Measurements from ENCODE around the gene DDX20. TPM values are rescaled to one million over a fixed set of nuclear protein-coding genes. Genes with fewer than 3 reads are reported as not detected.
A peak's percentile ranks its signal among the peaks of the same experiment; 100 is the strongest.

The DDX20 gene
- total and polyA plus RNA-seq, 4 experiments from 2014 or later: 10.1 to 26.0 (median 18.0) TPM

- CTCF ChIA-PET (ENCODE audit: partially characterized antibody): interaction anchor here (0.9 to 5.6 kb wide), 20 partner anchors 9 to 492 kb away, joined by 3 to 79 read pairs (median 4); partner anchors contain the start of genes ADORA3, DDX20, INKA2 and TMIGD3
- DNase-seq: peak; percentile 54 to 64 (median 59)
- intact Hi-C loops (cut with micrococcal nuclease): loop anchor here (1.0 kb wide), 6 partner anchors 54 to 739 kb away; no protein-coding TSS in a partner anchor
- Mint-ChIP-seq H3K27ac (peak overlapping the region in 5 of 7 donors; percentile 7 to 55 (median 38)), H3K36me3 (peaks cover 5 to 38% of the 10 kb centered on the region in 2 donors), H3K4me1 (peaks cover 0 to 3% (median under 1%) of the 10 kb centered on the region in 4 donors), H3K4me3 (no peak overlapping the region), H3K27me3 (no peaks in the 10 kb centered on the region), H3K9me3 (no peaks in the 10 kb centered on the region)
- POLR2A ChIA-PET (ENCODE audit: partially characterized antibody): interaction anchor here (1.6 to 1.7 kb wide), 4 partner anchors 9 to 288 kb away, joined by 4 to 12 read pairs (median 7); partner anchors contain the start of gene DDX20
- no peaks in the 10 kb centered on the region for H3K9me3 ChIP-seq (ENCODE audit: control insufficient read depth in 1 of 2, low read length in 2 of 2)
- no peaks in the 10 kb centered on the region for H3K27me3 ChIP-seq (ENCODE audit: insufficient read depth, low read length)
- H3K4me3 ChIP-seq (ENCODE audit: low read length in 2 of 2): no peak overlapping the region
- H3K36me3 ChIP-seq (ENCODE audit: insufficient read depth, low read length): peaks cover 20% of the 10 kb centered on the region
- no peaks in the 10 kb centered on the region for H3K4me1 ChIP-seq (ENCODE audit: insufficient read depth, low read length)
- H3K27ac ChIP-seq (ENCODE audit: low read depth, low read length): no peak overlapping the region
Observed at GRCh38 chr1:111769517-111770146, 13.9 kb downstream of the DDX20 start.

GRCh38 chr1:111770916-111771315 lies 15.2 kb downstream of the DDX20 start:
- H3K27ac Mint-ChIP-seq: peak overlapping the region in 1 of 7 donors; percentile 47

GRCh38 chr1:111775966-111776365 lies 20.3 kb downstream of the DDX20 start:
- Mint-ChIP-seq H3K4me1 (no peaks in the 10 kb centered on the region), H3K36me3 (peaks cover 0 to 5% of the 10 kb centered on the region in 2 donors), H3K4me3 (no peak overlapping the region), H3K27me3 (no peaks in the 10 kb centered on the region), H3K9me3 (no peaks in the 10 kb centered on the region), H3K27ac (peak overlapping the region in 1 of 7 donors; percentile 52)
- H3K9me3 ChIP-seq (ENCODE audit: control insufficient read depth in 1 of 2, low read length in 2 of 2): no peaks in the 10 kb centered on the region
- POLR2A ChIA-PET (ENCODE audit: partially characterized antibody): no interaction called here
- CTCF ChIA-PET (ENCODE audit: partially characterized antibody): no interaction called here
- intact Hi-C loops (cut with micrococcal nuclease): no loop called here
- no peaks in the 10 kb centered on the region for H3K27me3 ChIP-seq (ENCODE audit: insufficient read depth, low read length)
- no peak for DNase-seq
- H3K4me3 ChIP-seq (ENCODE audit: low read length in 2 of 2): no peak overlapping the region
- no peak overlapping the region for H3K27ac ChIP-seq (ENCODE audit: low read depth, low read length)
- H3K4me1 ChIP-seq (ENCODE audit: insufficient read depth, low read length): no peaks in the 10 kb centered on the region
- no peaks in the 10 kb centered on the region for H3K36me3 ChIP-seq (ENCODE audit: insufficient read depth, low read length)

More at GRCh38 chr1:111770916-111771315, 15.2 kb downstream of the DDX20 start:
- Histone ChIP-seq H3K9me3 (ENCODE audit: control insufficient read depth in 1 of 2, low read length in 2 of 2) (no peaks in the 10 kb centered on the region), H3K36me3 (ENCODE audit: insufficient read depth, low read length) (peaks cover 9% of the 10 kb centered on the region), H3K27ac (ENCODE audit: low read depth, low read length) (no peak overlapping the region), H3K27me3 (ENCODE audit: insufficient read depth, low read length) (no peaks in the 10 kb centered on the region), H3K4me3 (ENCODE audit: low read length in 2 of 2) (no peak overlapping the region), H3K4me1 (ENCODE audit: insufficient read depth, low read length) (no peaks in the 10 kb centered on the region)
- Mint-ChIP-seq H3K36me3 (peaks cover 2 to 25% of the 10 kb centered on the region in 2 donors), H3K27me3 (no peaks in the 10 kb centered on the region), H3K4me3 (no peak overlapping the region), H3K4me1 (peaks cover 0 to 3% (median under 1%) of the 10 kb centered on the region in 4 donors), H3K9me3 (no peaks in the 10 kb centered on the region)
- DNase-seq: no peak
- POLR2A ChIA-PET (ENCODE audit: partially characterized antibody): interaction anchor here (1.4 kb wide), 1 partner anchor 263 kb away, joined by 3 read pairs; no protein-coding TSS in a partner anchor
- intact Hi-C loops (cut with micrococcal nuclease): no loop called here
- CTCF ChIA-PET (ENCODE audit: partially characterized antibody): interaction anchor here (0.7 to 1.3 kb wide), 6 partner anchors 8 to 289 kb away, joined by 3 to 8 read pairs (median 4); no protein-coding TSS in a partner anchor

- no peaks in the 10 kb centered on the region for H3K4me1 Mint-ChIP-seq
- DNase-seq: no peak
- H3K27ac Mint-ChIP-seq: peak overlapping the region in 1 of 7 donors; percentile 52
- H3K4me3 Mint-ChIP-seq: no peak overlapping the region
- Histone ChIP-seq H3K4me1 (ENCODE audit: insufficient read depth, low read length) (no peaks in the 10 kb centered on the region), H3K9me3 (ENCODE audit: control insufficient read depth in 1 of 2, low read length in 2 of 2) (no peaks in the 10 kb centered on the region), H3K4me3 (ENCODE audit: low read length in 2 of 2) (no peak overlapping the region), H3K27ac (ENCODE audit: low read depth, low read length) (no peak overlapping the region), H3K27me3 (ENCODE audit: insufficient read depth, low read length) (no peaks in the 10 kb centered on the region), H3K36me3 (ENCODE audit: insufficient read depth, low read length) (no peaks in the 10 kb centered on the region)
- CTCF ChIA-PET (ENCODE audit: partially characterized antibody): no interaction called here
- H3K36me3 Mint-ChIP-seq: peaks cover 0 to 5% of the 10 kb centered on the region in 2 donors
- H3K27me3 Mint-ChIP-seq: no peaks in the 10 kb centered on the region
- H3K9me3 Mint-ChIP-seq: no peaks in the 10 kb centered on the region
- POLR2A ChIA-PET (ENCODE audit: partially characterized antibody): no interaction called here
- intact Hi-C loops (cut with micrococcal nuclease): no loop called here
Observed at GRCh38 chr1:111776391-111776790, 20.7 kb downstream of the DDX20 start.

- CTCF ChIA-PET (ENCODE audit: partially characterized antibody): no interaction called here
Observed at GRCh38 chr1:111776861-111777260, 21.2 kb downstream of the DDX20 start.

GRCh38 chr1:111777301-111777700 lies 21.6 kb downstream of the DDX20 start:
- H3K9me3 Mint-ChIP-seq: no peaks in the 10 kb centered on the region
- intact Hi-C loops (cut with micrococcal nuclease): no loop called here
- peaks cover 0 to 5% of the 10 kb centered on the region in 2 donors for H3K36me3 Mint-ChIP-seq
- no peaks in the 10 kb centered on the region for H3K27me3 Mint-ChIP-seq
- H3K9me3 ChIP-seq (ENCODE audit: control insufficient read depth in 1 of 2, low read length in 2 of 2): no peaks in the 10 kb centered on the region
- H3K27me3 ChIP-seq (ENCODE audit: insufficient read depth, low read length): no peaks in the 10 kb centered on the region
- no peaks in the 10 kb centered on the region for H3K4me1 Mint-ChIP-seq
- H3K27ac Mint-ChIP-seq: no peak overlapping the region
- H3K4me3 ChIP-seq (ENCODE audit: low read length in 2 of 2): no peak overlapping the region
- H3K4me3 Mint-ChIP-seq: no peak overlapping the region
- POLR2A ChIA-PET (ENCODE audit: partially characterized antibody): no interaction called here
- no peak overlapping the region for H3K27ac ChIP-seq (ENCODE audit: low read depth, low read length)
- DNase-seq: no peak
- CTCF ChIA-PET (ENCODE audit: partially characterized antibody): no interaction called here
- no peaks in the 10 kb centered on the region for H3K4me1 ChIP-seq (ENCODE audit: insufficient read depth, low read length)
- no peaks in the 10 kb centered on the region for H3K36me3 ChIP-seq (ENCODE audit: insufficient read depth, low read length)

More at GRCh38 chr1:111776861-111777260, 21.2 kb downstream of the DDX20 start:
- H3K4me3 ChIP-seq (ENCODE audit: low read length in 2 of 2): no peak overlapping the region
- no peaks in the 10 kb centered on the region for H3K4me1 ChIP-seq (ENCODE audit: insufficient read depth, low read length)
- H3K27me3 ChIP-seq (ENCODE audit: insufficient read depth, low read length): no peaks in the 10 kb centered on the region
- no peak overlapping the region for H3K27ac ChIP-seq (ENCODE audit: low read depth, low read length)
- Mint-ChIP-seq H3K4me3 (no peak overlapping the region), H3K4me1 (no peaks in the 10 kb centered on the region), H3K9me3 (no peaks in the 10 kb centered on the region), H3K27me3 (no peaks in the 10 kb centered on the region), H3K27ac (no peak overlapping the region), H3K36me3 (peaks cover 0 to 5% of the 10 kb centered on the region in 2 donors)
- H3K9me3 ChIP-seq (ENCODE audit: control insufficient read depth in 1 of 2, low read length in 2 of 2): no peaks in the 10 kb centered on the region
- no peak for DNase-seq
- H3K36me3 ChIP-seq (ENCODE audit: insufficient read depth, low read length): no peaks in the 10 kb centered on the region
- POLR2A ChIA-PET (ENCODE audit: partially characterized antibody): no interaction called here
- intact Hi-C loops (cut with micrococcal nuclease): no loop called here

GRCh38 chr1:111778066-111778465 lies 22.4 kb downstream of the DDX20 start:
- H3K9me3 ChIP-seq (ENCODE audit: control insufficient read depth in 1 of 2, low read length in 2 of 2): no peaks in the 10 kb centered on the region
- no peak for DNase-seq
- Mint-ChIP-seq H3K4me3 (no peak overlapping the region), H3K36me3 (peaks cover 0 to 5% of the 10 kb centered on the region in 2 donors), H3K4me1 (no peaks in the 10 kb centered on the region), H3K9me3 (no peaks in the 10 kb centered on the region), H3K27me3 (no peaks in the 10 kb centered on the region), H3K27ac (no peak overlapping the region)
- H3K36me3 ChIP-seq (ENCODE audit: insufficient read depth, low read length): no peaks in the 10 kb centered on the region
- intact Hi-C loops (cut with micrococcal nuclease): no loop called here
- ChIA-PET CTCF (ENCODE audit: partially characterized antibody) (no interaction called here), POLR2A (ENCODE audit: partially characterized antibody) (no interaction called here)
- H3K4me1 ChIP-seq (ENCODE audit: insufficient read depth, low read length): no peaks in the 10 kb centered on the region
- no peak overlapping the region for H3K4me3 ChIP-seq (ENCODE audit: low read length in 2 of 2)
- H3K27ac ChIP-seq (ENCODE audit: low read depth, low read length): no peak overlapping the region
- H3K27me3 ChIP-seq (ENCODE audit: insufficient read depth, low read length): no peaks in the 10 kb centered on the region
